UCSD-AML1 (cell line): ENCODE measurements around the gene MTPN.

ENCODE experiments used
- DNase-seq: peaks from one replicate; lab custom pipeline; 2025; ENCODE audit not compliant: unreplicated experiment; lab: John Stamatoyannopoulos, UW

MTPN gene

DNA sequence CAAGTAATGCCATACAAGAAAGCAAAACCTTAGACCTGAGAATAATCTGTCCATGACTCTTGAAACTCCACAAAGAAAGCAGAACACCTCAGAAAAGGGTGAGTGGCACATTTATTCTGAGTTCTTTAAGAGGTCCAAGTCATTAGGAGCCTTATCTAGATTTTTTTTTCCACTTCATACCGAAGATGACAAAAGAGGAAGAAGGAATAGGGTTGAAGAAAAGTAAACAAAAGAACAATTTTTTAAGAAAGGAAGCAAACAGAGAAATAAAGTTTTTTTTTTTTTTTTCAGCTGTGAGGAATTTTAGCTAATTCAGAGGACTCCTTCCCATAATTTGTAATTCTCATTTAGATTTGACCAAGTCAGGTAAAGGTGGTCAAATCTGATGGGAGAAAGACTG, 13.1 kb upstream of the MTPN start:
- DNase-seq: no peak

DNA sequence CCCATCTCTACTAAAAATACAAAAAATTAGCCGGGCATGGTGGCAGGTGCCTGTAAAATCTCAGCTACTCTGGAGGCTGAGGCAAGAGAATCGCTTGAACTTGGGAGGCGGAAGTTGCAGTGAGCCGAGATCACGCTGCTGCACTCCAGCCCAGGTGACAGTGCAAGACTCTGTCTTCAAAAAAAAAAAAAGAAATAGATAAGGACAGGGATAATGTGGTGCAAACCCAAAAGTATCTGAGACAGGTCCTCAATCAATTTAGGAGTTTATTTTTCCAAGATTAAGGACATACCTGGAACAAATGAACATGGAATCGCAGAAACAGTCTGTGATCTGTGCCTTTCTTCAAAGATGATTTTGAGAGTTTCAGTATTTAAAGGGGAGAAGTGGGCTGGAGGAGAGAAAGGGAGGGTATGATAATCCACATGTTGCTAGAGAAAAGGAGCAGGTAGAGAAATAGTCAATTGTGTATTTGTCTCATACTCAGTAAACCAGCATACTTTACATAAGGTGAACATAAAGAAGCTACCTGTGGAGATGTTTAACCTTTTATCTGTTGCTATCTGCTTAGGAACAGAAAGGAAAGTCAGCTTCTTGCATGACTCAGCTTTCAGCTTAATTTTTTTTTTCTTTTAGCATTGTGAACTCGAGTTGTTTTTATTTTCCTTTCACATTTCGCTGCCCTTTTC, 4.9 kb upstream of the MTPN start:
- DNase-seq: no peak

DNA sequence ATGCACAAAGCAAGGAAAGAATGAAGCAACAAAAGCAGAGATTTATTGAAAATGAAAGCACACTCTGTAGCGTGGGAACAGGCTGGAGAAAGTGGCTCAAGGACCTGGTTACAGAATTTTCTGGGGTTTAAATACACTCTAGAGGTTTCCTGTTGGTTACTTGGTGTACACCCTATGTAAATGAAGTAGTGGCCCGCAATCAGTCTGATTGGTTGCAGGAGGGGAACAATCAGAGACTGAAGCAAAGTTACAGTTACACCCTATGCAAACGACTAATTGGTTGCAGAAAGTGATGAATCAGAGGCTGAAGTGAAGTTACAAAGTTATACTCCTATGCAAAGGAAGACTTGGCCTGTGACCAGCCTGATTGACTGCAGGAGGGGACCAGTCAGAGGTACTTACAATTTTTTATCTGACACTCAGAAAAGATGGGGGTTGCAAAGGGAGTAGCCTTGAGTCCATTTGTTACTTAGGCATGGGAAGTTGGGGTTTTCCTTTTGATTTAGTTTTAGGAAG, 3.6 kb upstream of the MTPN start:
- DNase-seq: no peak

DNA sequence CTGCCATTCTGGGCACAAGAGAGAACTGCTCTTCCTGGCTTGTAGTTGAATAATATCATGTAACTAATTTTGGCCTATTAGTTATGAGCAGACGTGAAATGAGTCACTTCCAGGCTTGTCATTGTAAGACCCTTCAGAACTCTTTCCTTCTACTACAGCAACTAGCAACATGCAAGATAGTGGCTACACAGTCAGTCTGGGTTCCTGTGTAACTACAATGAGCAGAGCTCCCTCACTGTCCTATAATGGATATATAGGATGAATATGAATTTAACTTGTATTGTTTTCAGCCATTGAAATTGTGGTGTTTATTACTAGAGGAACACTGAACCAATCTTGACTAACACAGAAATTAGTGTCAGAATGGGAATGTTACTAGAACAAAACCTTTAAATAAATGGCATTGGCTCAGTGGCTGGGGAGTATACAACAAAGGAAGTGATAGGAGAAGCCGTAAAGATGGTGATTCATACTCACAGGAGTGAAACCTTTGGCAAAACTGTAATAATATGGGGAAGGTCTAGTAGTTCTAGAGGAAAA, 2.9 kb upstream of the MTPN start:
- no peak for DNase-seq

DNA sequence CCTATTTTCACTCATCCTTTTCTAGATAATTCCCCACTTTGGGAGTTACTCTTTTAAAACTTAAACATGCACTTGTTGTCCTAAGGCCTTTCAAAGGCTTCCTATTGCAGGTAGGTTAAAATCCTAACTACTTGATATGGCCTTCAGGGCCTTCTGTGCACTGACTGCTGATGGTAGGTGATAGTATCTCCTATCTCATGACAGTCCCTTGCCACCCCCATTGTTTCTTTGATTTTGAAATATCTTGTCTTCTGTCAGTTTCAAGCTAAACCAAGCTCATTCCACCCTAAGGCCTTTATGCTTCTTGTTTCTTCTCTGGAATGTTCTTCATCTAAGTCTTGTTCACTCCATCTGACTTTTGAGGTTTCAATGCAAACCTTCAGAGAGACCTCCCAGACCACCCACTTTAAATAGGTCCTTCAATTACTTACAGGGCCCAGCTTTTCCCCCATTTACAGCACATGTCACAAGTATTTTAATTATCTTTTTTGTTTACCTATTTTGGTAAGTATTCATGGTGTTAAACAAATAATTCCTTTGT, 2.4 kb upstream of the MTPN start:
- DNase-seq: no peak

DNA sequence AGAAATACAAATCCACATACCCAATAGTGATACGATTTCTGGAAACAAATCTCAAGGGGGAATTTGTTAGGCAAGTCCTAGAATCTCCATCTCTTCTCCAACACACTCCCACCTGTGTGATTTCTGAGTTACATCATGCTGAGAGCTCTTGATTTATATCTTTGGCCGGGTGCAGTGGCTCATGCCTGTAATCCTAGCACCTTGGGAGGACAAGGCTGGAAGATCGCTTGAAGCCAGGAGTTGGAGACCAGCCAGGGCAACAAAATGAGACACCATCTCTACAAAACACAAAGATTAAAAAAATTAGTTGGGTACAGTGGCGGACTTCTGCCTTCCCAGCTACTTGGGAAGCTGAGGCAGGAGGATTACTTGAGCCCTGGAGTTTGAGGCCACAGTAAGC, 1.5 kb upstream of the MTPN start:
- DNase-seq: no peak

- DNase-seq: no peak
Observed at GRCh38 chr7:135977742-135978066, 545 bp upstream of the MTPN start.

GRCh38 chr7:135976312-135977006, 700 bp downstream of the MTPN start:
- no peak for DNase-seq

- no peak for DNase-seq
Observed at GRCh38 chr7:135975166-135975565, 2.0 kb downstream of the MTPN start.

DNA sequence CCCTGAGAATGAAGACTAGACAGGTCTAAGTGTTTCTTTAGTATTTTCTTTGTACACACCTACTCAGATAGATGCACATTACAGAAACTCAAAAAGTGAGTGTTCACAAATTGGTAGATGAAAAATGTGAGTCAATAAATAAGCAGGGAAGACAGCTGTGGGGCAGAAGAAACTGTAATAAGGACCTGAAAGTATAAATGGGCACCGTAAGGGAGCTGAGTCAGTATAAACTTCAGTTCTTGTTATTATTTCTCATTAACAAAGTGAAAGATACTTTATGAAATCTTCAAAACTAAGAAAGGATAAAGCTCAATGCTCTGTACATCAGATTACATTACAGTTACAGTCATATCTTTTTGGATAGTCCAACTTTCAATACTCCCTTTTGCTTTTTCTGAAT, 2.5 kb downstream of the MTPN start:
- DNase-seq: no peak

DNA sequence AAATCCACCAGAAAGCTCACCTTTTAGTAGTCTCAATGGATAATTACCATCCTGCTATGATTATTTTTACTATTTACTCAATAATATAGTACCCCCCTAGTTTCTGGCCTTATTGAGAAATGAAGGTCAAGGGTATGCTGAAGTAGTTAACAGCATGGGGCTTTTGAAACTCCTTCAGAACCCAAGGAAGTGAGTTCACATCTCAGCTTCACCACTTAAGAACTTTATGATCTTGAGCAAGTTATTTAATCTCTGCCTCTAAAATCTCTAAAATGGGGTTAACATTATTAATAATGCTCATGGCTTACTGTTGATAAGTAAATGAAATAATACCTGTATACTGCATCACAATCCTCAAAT, 5.8 kb downstream of the MTPN start:
- DNase-seq: no peak

GRCh38 chr7:135970682-135971365, 6.3 kb downstream of the MTPN start:
- DNase-seq: no peak

DNA sequence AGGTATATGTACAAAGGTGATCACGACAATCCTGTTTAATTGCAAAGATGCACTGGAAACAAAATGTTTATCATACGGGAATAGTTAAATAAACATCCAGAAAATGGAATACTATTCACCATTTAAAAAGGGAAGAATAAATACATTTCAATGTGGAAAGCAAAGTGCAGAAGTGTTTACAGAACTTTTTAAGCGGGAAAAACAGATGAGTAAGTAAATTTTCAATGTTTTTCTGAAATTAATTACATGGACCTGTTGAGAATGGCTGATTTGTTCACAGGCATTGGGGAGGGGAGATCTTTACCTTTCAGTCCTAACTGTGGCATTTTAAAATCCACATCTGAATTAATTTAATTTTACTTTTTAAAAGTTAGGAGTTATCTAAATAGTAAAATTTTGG, 7.1 kb downstream of the MTPN start:
- no peak for DNase-seq

GRCh38 chr7:135966341-135967043, 10.7 kb downstream of the MTPN start:
- no peak for DNase-seq

- DNase-seq: no peak
Observed at GRCh38 chr7:135965602-135966001, 11.6 kb downstream of the MTPN start.

DNA sequence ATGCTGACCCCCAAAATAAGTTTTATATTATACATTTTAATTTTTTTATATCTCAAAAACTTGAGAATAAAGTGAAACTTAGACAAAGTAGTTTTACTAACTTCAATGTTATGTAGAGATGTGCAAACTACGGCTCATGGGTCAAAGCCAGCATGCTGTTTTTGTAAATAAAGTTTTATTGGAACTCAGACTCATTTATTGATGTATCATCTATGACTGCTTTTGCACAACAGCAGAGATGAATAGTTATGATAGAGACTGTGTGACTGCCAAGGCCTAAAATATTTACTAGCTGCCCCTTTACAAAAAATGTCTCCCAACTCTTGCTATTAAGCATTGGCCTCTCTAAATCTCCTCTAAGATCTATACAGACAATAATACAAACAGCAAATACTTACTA, 12.4 kb downstream of the MTPN start:
- DNase-seq: no peak

GRCh38 chr7:135964274-135964673, 12.9 kb downstream of the MTPN start:
- no peak for DNase-seq

DNA sequence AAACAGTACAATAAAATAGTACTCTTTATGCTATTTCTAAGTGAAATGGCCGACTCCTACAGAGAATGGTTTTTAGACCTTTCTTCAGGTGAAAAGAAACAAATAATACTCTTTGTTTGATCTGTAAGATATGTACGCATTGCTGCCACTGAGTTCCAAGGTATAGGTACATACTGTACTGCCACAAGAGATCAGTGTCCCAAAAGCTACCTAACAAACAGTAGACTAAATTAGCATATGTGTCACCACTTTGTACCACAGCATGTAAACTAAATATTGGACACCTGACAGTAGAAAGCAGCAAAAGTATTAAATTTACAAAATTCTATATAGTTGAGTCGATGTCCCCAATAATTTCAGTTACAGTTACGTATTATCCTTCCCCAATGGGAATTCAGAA, 14.4 kb downstream of the MTPN start:
- no peak for DNase-seq

- no peak for DNase-seq
Observed at GRCh38 chr7:135960709-135961451, 16.3 kb downstream of the MTPN start.

DNA sequence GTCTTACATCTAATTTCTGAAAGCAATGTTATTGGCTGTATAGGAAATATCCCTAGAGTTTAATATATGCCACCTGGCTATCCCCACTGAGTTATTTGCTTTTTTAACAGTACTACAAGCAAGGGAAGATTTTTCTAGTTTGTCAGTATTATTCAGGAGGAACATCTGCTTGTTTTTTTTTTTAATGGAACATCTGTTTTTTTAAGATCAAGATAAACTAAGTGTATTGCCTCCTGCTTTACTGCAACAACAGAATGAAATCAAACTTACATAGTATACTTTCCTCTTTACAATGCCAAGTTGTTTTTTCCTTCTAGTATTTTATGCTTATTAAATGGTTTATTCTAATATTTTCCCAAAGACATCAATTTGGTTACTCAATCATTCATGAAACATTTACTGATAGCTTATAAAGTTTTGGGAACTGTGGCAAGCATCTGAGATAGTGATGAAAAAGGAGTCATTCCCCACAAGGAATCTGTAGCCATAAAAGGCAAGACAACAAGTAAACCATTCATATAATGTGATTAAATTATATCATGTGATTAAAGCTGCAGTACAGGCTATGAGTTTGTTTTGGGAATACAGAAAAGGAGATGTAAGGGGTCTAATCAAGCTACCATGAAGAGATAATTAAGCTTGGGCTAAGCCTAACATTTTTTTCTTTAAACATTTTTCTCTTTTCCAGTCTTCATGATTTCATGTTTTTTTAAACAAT, 17.4 kb downstream of the MTPN start:
- no peak for DNase-seq
